HG03196 (cell line): ENCODE results near the gene FAM78A.
"Not testable (repeated sequence)": the region's sequence is repeated elsewhere in the genome, so short reads cannot be mapped to it uniquely, and the experiment has no call there.

Source experiments
- ATAC-seq: cut with Tn5 transposase; IDR thresholded peaks from one replicate; pipeline ENCODE4 v1.9.1; 2021; ENCODE audit not compliant: unreplicated experiment

FAM78A gene

GRCh38 chr9:131214876-131215275 lies 61.4 kb downstream of the FAM78A start:
- ATAC-seq, result no peak

DNA sequence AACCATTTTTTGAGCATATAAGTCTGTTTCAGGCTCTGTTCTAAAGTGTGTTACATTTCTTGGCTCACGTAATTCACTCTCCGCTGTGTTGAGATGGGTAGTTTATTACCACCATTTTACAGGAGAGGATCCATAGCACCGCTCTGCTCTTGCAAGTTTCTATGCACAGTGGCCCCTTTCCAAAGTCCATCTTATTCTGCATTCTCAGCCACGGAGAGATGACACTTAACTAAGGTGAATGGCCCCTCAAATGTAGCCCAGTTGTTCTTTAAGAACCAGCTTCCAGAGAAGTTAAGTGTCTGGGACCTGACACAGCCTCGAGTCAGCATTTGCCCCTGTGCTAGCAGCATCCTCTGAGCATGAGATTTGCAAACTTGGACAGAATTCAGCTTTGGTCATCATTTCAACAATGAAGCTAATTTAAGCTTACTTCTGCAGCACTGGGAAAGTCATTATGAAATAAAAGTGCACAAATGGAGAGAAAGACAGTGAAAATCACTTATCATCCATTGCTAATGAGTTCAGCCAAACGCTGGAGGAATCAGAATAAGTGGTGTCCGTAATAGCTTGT lies 61.9 kb downstream of the FAM78A start:
- ATAC-seq, result no peak

DNA sequence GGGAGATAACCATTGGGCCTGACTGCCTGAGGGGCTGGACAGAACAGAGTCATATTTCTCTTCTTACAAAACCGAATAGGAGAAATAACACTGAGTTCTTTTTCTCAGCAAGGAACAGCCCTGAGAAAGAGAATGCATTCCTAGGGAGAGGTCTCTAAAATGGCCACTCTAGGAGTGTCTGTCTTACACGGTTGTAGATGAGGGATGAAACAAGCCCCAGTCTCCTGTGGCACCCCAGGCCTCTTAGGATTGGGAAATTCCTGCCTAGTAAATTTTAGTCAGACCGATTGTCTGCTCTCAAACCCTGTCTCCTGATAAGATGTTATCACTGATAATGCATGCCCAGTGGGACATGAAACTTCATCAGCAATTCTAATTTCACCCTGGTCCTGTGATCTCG lies 64.4 kb downstream of the FAM78A start:
- not testable (repeated sequence) for ATAC-seq
